SK-N-SH (cell line): ENCODE measurements around the gene PROKR1. TPM values are rescaled to one million over a fixed set of nuclear protein-coding genes. Genes with fewer than 3 reads are reported as not detected.

ENCODE experiments used
- CTCF ChIA-PET: fragments of 300-600, 350-600 bp; formaldehyde crosslinking; extraction: SDS; loops from one replicate; lab custom pipeline; 2021; lab: Yijun Ruan, JAX
- POLR2A ChIA-PET: fragments of 350-600 bp; sonication (Branson Sonifier 250); formaldehyde crosslinking; extraction: SDS; loops from one replicate; lab custom pipeline; 2020; ENCODE audit warnings: antibody characterized with exemption, inconsistent platforms; lab: Yijun Ruan, JAX
- DNase-seq: peaks from one replicate; pipeline ENCODE4 v3.0.0; 2012
- H2AFZ ChIP-seq: fragments of 200-600 bp; sonication (generic); 2 replicates; pipeline ENCODE4 v1.8.1; 2016; ENCODE audit warnings: antibody characterized with exemption, mild to moderate bottlenecking, low read depth
- H3F3A ChIP-seq: fragments of 200-600 bp; sonication (generic); replicated peaks from 2 replicates; pipeline ENCODE3; 2016; ENCODE audit warnings: antibody characterized with exemption, mild to moderate bottlenecking; ENCODE audit not compliant: insufficient read depth
- H3K27ac ChIP-seq, 2 experiments: fragments of 200-500 bp in 1 of 2; fragments of 200-600 bp in 1 of 2; sonication (Bioruptor generic) in 1 of 2; sonication (generic), shearing (Covaris generic) in 1 of 2; 2 replicates each; pipeline versions ENCODE4 v1.5.1 to v1.6.1; 2014 to 2016; ENCODE audit warnings: low read depth in 2 of 2, inconsistent platforms in 1 of 2, low read length in 1 of 2, mild to moderate bottlenecking in 1 of 2, mixed read lengths in 1 of 2
- H3K27me3 ChIP-seq: fragments of 200-600 bp; sonication (generic), shearing (Covaris generic); 2 replicates; pipeline ENCODE4 v1.6.1; 2016; ENCODE audit warnings: mixed run types; ENCODE audit not compliant: insufficient read depth
- H3K36me3 ChIP-seq, 2 experiments: fragments of 200-500 bp in 1 of 2; fragments of 200-600 bp in 1 of 2; sonication (Bioruptor generic) in 1 of 2; sonication (generic) in 1 of 2; replicated peaks in 1 of 2; 2 replicates each; pipeline versions ENCODE3 to v1.5.1; 2014 to 2016; ENCODE audit warnings: low read length in 1 of 2, mild to moderate bottlenecking in 1 of 2; ENCODE audit not compliant: insufficient read depth in 2 of 2, control insufficient read depth in 1 of 2
- H3K4me1 ChIP-seq, 2 experiments: fragments of 200-500 bp in 1 of 2; fragments of 200-600 bp in 1 of 2; sonication (Bioruptor generic) in 1 of 2; sonication (generic), shearing (Covaris generic) in 1 of 2; 2 replicates each; pipeline versions ENCODE4 v1.5.1 to v1.6.1; 2014 to 2016; ENCODE audit warnings: low read depth in 1 of 2, low read length in 1 of 2, mixed run types in 1 of 2; ENCODE audit not compliant: insufficient read depth in 2 of 2, control insufficient read depth in 1 of 2
- H3K4me2 ChIP-seq: fragments of 200-600 bp; sonication (generic), shearing (Covaris generic); 2 replicates; pipeline ENCODE4 v1.6.1; 2017; ENCODE audit warnings: mixed run types
- H3K4me3 ChIP-seq, 2 experiments: fragments of 200-500 bp in 1 of 2; fragments of 200-600 bp in 1 of 2; sonication (Bioruptor generic) in 1 of 2; sonication (generic), shearing (Covaris generic) in 1 of 2; 2 replicates each; pipeline versions ENCODE4 v1.5.1 to v1.8.1; 2014 to 2016; ENCODE audit warnings: low read depth in 2 of 2, inconsistent platforms in 1 of 2, low read length in 1 of 2, mild to moderate bottlenecking in 1 of 2, mixed read lengths in 1 of 2, moderate library complexity in 1 of 2
- H3K79me2 ChIP-seq: fragments of 200-600 bp; sonication (generic); 2 replicates; pipeline ENCODE4 v1.8.1; 2017; ENCODE audit warnings: mild to moderate bottlenecking; ENCODE audit not compliant: insufficient read depth
- H3K9ac ChIP-seq: fragments of 200-600 bp; sonication (generic); 2 replicates; pipeline ENCODE4 v1.6.1; 2017; ENCODE audit warnings: mixed run types
- H3K9me2 ChIP-seq: fragments of 200-600 bp; sonication (generic); 2 replicates; pipeline ENCODE4 v1.6.1; 2017; ENCODE audit warnings: mixed run types
- H3K9me3 ChIP-seq: fragments of 200-600 bp; sonication (generic); 2 replicates; pipeline ENCODE4 v1.6.1; 2017; ENCODE audit warnings: mixed run types, mild to moderate bottlenecking, moderate library complexity
- H4K20me1 ChIP-seq: fragments of 200-600 bp; sonication (generic); 2 replicates; pipeline ENCODE4 v1.6.1; 2017; ENCODE audit warnings: mild to moderate bottlenecking, mixed run types; ENCODE audit not compliant: insufficient read depth
- CTCF ChIP-seq: fragments of 200-600 bp; sonication (generic); IDR thresholded peaks from 2 replicates; pipeline ENCODE4 v1.6.1; 2017; ENCODE audit warnings: antibody characterized with exemption, mild to moderate bottlenecking, moderate library complexity
- EZH2phosphoT487 ChIP-seq: fragments of 200-600 bp; sonication (generic); IDR thresholded peaks from 2 replicates; pipeline ENCODE4 v1.6.1; 2017; ENCODE audit warnings: low read depth, mixed run types, mild to moderate bottlenecking, antibody characterized with exemption, moderate library complexity, borderline replicate concordance
- GABPA ChIP-seq: IDR thresholded peaks from 2 replicates; pipeline ENCODE4 v1.4.0; 2012; ENCODE audit warnings: low read depth, mild to moderate bottlenecking
- GATA2 ChIP-seq: sonication (generic); formaldehyde crosslinking; IDR thresholded peaks from 2 replicates; pipeline ENCODE4 v1.5.0; 2020; ENCODE audit warnings: mild to moderate bottlenecking, missing genetic modification reagents
- JUND ChIP-seq: IDR thresholded peaks from 2 replicates; pipeline ENCODE4 v1.4.0; 2012
- MEF2A ChIP-seq: IDR thresholded peaks from 2 replicates; pipeline ENCODE4 v1.4.0; 2012; ENCODE audit warnings: low read depth, borderline replicate concordance
- MXI1 ChIP-seq: IDR thresholded peaks from 2 replicates; pipeline ENCODE4 v1.6.1; 2012; ENCODE audit warnings: mild to moderate bottlenecking, low read depth, low read length, improper control_type of control experiment
- NFIC ChIP-seq: IDR thresholded peaks from 2 replicates; pipeline ENCODE4 v1.4.0; 2012; ENCODE audit warnings: borderline replicate concordance
- NRF1 ChIP-seq: IDR thresholded peaks from 2 replicates; pipeline ENCODE4 v1.6.1; 2012; ENCODE audit warnings: low read depth, mild to moderate bottlenecking, low read length
- POLR2AphosphoS5 ChIP-seq: IDR thresholded peaks from 2 replicates; pipeline ENCODE4 v1.6.1; 2012; ENCODE audit warnings: low read depth, low read length
- RCOR1 ChIP-seq: fragments of 150-350 bp; IDR thresholded peaks from 2 replicates; pipeline ENCODE4 v1.6.1; 2017; ENCODE audit warnings: antibody characterized with exemption, low read length
- RFX5 ChIP-seq: IDR thresholded peaks from 2 replicates; pipeline ENCODE4 v1.6.1; 2012; ENCODE audit warnings: mild to moderate bottlenecking, improper control_type of control experiment, low read length
- RXRA ChIP-seq: IDR thresholded peaks from 2 replicates; pipeline ENCODE4 v1.4.0; 2012; ENCODE audit warnings: low read depth, mild to moderate bottlenecking, borderline replicate concordance
- SIN3A ChIP-seq: IDR thresholded peaks from 2 replicates; pipeline ENCODE4 v1.6.1; 2012; ENCODE audit warnings: low read depth, mild to moderate bottlenecking, low read length, moderate library complexity, borderline replicate concordance
- TAF1 ChIP-seq: IDR thresholded peaks from 2 replicates; pipeline ENCODE4 v1.6.1; 2012; ENCODE audit warnings: low read depth, mild to moderate bottlenecking, low read length, moderate library complexity, borderline replicate concordance
- TEAD4 ChIP-seq: IDR thresholded peaks from 2 replicates; pipeline ENCODE4 v1.4.0; 2012; ENCODE audit warnings: mild to moderate bottlenecking, borderline replicate concordance; ENCODE audit not compliant: insufficient read depth
- USF2 ChIP-seq: fragments of 150-350 bp; IDR thresholded peaks from 2 replicates; pipeline ENCODE4 v1.6.1; 2017; ENCODE audit warnings: antibody characterized with exemption, low read length, low read depth, borderline replicate concordance
- YY1 ChIP-seq: IDR thresholded peaks from 2 replicates; pipeline ENCODE4 v1.4.0; 2012; ENCODE audit warnings: low read depth, mild to moderate bottlenecking
- ZBTB33 ChIP-seq: IDR thresholded peaks from 2 replicates; pipeline ENCODE4 v1.4.0; 2012; ENCODE audit warnings: low read depth, borderline replicate concordance
- WGBS: methylation state at CpG from one replicate; pipeline ENCODE4 v1.1.6; 2017; ENCODE audit warnings: low lambda C conversion rate; 5-methylcytosine and 5-hydroxymethylcytosine counted together
- polyA plus RNA-seq, 3 experiments: library from polyadenylated mRNA; depleted of rRNA; stranded (reverse); fragments of >200 nt; gene quantifications; 2 replicates each; pipeline ENCODE4 v1.2.3, GENCODE V29; 2012
- TF ChIP-seq, protein P1 (sequence below): IDR thresholded peaks from 2 replicates; pipeline ENCODE4 v1.4.0; 2012; ENCODE audit warnings: low read depth
- TF ChIP-seq, protein P2 (sequence below): fragments of 150-350 bp; IDR thresholded peaks from 2 replicates; pipeline ENCODE4 v1.6.1; 2016; ENCODE audit warnings: mild to moderate bottlenecking, low read depth, low read length

The PROKR1 gene
- polyA plus RNA-seq, 1 of the 3 experiments (the other 2 are of a cell fraction), result not detected

- TF ChIP-seq MEF2A (no peak), TAF1 (no peak), GABPA (no peak), MXI1 (no peak), GATA2 (no peak), ZBTB33 (no peak), EZH2phosphoT487 (no peak), NRF1 (no peak), SIN3A (no peak)
- TF ChIP-seq, protein P1, sequence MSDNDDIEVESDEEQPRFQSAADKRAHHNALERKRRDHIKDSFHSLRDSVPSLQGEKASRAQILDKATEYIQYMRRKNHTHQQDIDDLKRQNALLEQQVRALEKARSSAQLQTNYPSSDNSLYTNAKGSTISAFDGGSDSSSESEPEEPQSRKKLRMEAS, result no peak
- no peaks in the 10 kb centered on the region for H3K36me3 ChIP-seq
- H3K4me2 ChIP-seq, result no peak overlapping the region
- no peak overlapping the region for H2AFZ ChIP-seq
- H3K27ac ChIP-seq, result no peak overlapping the region
- no peak for DNase-seq
- ChIA-PET POLR2A (no interaction called here), CTCF (interaction anchor here (1.4 to 1.9 kb wide), 3 partner anchors 19 to 124 kb away, joined by 3 to 6 read pairs (median 5); no protein-coding TSS in a partner anchor)
- no peaks in the 10 kb centered on the region for H3K9me2 ChIP-seq
- no peaks in the 10 kb centered on the region for H3K9me3 ChIP-seq
- no peaks in the 10 kb centered on the region; a peak in 1 of 4 replicates for H3K4me1 ChIP-seq
- no peaks in the 10 kb centered on the region for H4K20me1 ChIP-seq
- no peak overlapping the region for H3K9ac ChIP-seq
- H3K79me2 ChIP-seq, result no peaks in the 10 kb centered on the region
- H3K27me3 ChIP-seq, result no peaks in the 10 kb centered on the region
- no peaks in the 10 kb centered on the region for H3F3A ChIP-seq
- H3K4me3 ChIP-seq, result no peak overlapping the region
- WGBS, result 29% methylated on average over 3 of the region's 3 CpGs
These were observed 15.8 kb upstream of the PROKR1 start for GRCh38 chr2:68627615-68628014.

DNA sequence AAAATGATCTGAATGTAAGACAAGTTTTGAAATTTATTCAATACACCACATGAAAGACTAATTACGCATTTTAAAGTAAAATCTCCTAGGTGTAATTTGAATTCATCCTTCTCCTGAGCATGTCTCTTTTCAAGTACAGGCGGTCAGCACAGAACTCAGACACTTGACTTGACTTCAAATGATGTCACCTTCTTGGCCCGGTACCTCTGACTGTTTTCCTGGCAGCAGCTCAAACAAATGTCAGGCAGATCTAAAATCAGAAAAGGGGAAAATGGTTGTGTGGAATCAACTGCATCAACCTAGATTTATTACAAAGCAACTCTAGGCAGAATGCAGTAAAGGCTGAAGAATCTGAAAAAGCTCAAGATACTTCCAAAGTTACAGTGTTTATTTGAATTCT lies 11.4 kb upstream of the PROKR1 start:
- Histone ChIP-seq H3K9ac (no peak overlapping the region), H3K27me3 (peaks cover 4% of the 10 kb centered on the region; the same call in 1 of the 2 replicates), H3K4me1 (peaks cover 0 to 5% of the 10 kb centered on the region in 2 experiments; a peak in 2 of 4 replicates), H3K9me3 (no peaks in the 10 kb centered on the region), H2AFZ (no peak overlapping the region), H3F3A (no peaks in the 10 kb centered on the region), H3K4me2 (no peak overlapping the region), H3K79me2 (no peaks in the 10 kb centered on the region), H3K36me3 (no peaks in the 10 kb centered on the region), H4K20me1 (no peaks in the 10 kb centered on the region), H3K27ac (no peak overlapping the region), H3K4me3 (no peak overlapping the region), H3K9me2 (no peaks in the 10 kb centered on the region)
- 36% methylated on average over 3 of the region's 3 CpGs for WGBS
- ChIA-PET POLR2A (no interaction called here), CTCF (no interaction called here)
- no peak for DNase-seq
- TF ChIP-seq SIN3A (no peak), CTCF (no peak), RXRA (no peak), TAF1 (no peak), GATA2 (no peak), TEAD4 (no peak), USF2 (no peak), MEF2A (no peak), RCOR1 (no peak), NFIC (no peak), POLR2AphosphoS5 (no peak), YY1 (no peak), JUND (no peak), RFX5 (no peak), MXI1 (no peak)
- TF ChIP-seq, protein P2, sequence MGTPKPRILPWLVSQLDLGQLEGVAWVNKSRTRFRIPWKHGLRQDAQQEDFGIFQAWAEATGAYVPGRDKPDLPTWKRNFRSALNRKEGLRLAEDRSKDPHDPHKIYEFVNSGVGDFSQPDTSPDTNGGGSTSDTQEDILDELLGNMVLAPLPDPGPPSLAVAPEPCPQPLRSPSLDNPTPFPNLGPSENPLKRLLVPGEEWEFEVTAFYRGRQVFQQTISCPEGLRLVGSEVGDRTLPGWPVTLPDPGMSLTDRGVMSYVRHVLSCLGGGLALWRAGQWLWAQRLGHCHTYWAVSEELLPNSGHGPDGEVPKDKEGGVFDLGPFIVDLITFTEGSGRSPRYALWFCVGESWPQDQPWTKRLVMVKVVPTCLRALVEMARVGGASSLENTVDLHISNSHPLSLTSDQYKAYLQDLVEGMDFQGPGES, result no peak
